ENCODE measurements around the gene CMSS1.

CMSS1 gene

DNA sequence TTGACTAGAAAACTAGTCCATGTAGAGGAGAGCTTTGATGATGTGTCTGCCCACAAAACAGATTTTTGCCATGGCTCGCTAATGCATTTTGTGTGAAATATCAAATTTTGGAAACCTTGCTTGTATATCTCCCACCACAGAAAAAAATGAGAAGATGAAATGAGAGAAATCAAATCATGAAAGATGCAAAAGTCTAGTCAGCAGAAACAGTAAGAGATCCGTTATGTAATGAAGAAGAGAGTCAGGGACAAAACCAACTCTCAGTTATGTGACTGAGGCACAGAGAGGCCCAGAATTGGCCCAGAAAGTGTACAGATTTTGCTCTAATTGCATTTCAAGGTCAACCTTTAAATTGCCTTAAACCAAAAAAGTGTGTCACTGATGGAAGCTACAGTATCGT, 189.7 kb downstream of the CMSS1 start:
- peaks cover 51% of the 10 kb centered on the region for H3K4me1 Mint-ChIP-seq
- no peaks in the 10 kb centered on the region for H3K27me3 Mint-ChIP-seq (ENCODE audit: low read depth)
- TF ChIP-seq, protein P1, sequence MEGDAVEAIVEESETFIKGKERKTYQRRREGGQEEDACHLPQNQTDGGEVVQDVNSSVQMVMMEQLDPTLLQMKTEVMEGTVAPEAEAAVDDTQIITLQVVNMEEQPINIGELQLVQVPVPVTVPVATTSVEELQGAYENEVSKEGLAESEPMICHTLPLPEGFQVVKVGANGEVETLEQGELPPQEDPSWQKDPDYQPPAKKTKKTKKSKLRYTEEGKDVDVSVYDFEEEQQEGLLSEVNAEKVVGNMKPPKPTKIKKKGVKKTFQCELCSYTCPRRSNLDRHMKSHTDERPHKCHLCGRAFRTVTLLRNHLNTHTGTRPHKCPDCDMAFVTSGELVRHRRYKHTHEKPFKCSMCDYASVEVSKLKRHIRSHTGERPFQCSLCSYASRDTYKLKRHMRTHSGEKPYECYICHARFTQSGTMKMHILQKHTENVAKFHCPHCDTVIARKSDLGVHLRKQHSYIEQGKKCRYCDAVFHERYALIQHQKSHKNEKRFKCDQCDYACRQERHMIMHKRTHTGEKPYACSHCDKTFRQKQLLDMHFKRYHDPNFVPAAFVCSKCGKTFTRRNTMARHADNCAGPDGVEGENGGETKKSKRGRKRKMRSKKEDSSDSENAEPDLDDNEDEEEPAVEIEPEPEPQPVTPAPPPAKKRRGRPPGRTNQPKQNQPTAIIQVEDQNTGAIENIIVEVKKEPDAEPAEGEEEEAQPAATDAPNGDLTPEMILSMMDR (IDR thresholded peaks at IDR 0.05; ENCODE audit: unreplicated experiment in 3 of 3): no peak
- no peaks in the 10 kb centered on the region for H3K36me3 Mint-ChIP-seq (ENCODE audit: low read depth)
- H3K27ac Mint-ChIP-seq: peak overlapping the region in 2 of 3 experiments; percentile 65 to 77
- no peaks in the 10 kb centered on the region for H3K9me3 Mint-ChIP-seq
- H3K4me3 Mint-ChIP-seq: no peak overlapping the region

DNA sequence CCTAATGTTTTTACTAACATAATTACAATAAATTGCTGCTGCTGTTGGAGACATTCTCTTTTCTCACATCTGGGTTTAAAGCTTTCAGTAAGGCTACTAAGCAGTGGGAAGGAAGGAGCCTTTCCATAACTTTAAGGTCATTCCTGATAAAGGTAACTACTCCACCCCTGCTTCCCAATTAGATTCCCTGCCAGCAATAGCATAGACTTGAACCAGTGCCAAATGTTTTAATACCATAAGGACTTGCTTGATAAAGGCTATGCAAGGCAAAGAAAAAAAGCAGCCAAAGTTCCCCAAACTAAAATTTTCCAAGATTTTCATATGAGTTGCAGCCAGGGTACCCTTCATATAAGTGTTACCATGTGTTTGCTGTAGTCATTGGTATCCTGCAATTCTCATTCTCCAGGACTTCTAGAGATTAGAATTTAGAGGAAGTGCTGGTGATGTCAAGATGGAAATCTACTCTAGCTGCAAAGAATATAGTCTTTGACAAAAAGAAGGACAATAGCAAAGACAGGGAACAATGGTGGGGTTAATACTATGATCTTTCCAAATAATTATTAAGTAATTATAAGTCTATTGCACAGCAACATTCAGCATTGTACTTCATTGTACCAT, 190.5 kb downstream of the CMSS1 start:
- Mint-ChIP-seq H3K27ac (peak overlapping the region; percentile 59 to 77 (median 65)), H3K27me3 (ENCODE audit: low read depth) (no peaks in the 10 kb centered on the region), H3K4me1 (peaks cover 46% of the 10 kb centered on the region), H3K9me3 (no peaks in the 10 kb centered on the region), H3K4me3 (no peak overlapping the region), H3K36me3 (ENCODE audit: low read depth) (no peaks in the 10 kb centered on the region)
- TF ChIP-seq, protein P1 (IDR thresholded peaks at IDR 0.05; ENCODE audit: unreplicated experiment in 3 of 3): no peak

DNA sequence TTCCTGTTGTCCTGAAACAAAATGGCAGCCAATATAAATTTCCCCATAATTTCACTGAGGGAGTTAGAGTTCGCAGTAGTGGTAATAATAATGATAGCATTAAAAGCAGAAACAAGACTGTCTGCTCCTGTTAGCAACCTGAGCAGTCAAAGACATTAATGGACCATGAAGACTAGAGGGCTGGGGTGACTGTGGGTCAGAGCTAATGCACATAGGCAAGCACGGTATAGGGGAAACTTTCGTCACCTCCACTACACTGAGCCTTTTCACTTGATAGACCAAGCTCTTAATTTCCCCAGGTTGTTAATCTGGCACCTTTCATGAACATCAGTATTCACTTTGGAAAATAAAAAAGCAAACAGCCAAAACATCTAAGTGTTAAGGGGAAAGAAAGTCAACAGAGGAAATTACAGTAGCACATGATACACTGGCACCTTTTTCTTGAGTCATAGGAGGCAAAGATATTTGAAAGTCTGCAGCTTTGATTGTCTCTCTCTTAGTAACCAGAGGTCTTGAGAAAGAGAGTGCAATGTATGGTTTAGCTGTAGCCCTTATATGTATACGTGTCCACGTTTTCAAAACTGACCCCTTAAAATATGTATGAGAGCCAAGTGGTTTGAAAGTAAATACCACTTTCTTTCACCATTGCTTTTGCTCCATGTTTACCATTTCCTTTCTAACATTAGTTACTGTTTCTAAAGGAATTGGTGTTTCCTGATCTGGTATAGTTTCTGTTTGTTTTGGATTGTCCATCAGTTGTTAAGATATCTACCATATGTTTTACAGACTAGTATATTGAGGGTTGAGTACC, 191.8 kb downstream of the CMSS1 start:
- no peaks in the 10 kb centered on the region for H3K9me3 Mint-ChIP-seq
- peak overlapping the region; percentile 19 to 64 (median 43) for H3K27ac Mint-ChIP-seq
- TF ChIP-seq, protein P1 (IDR thresholded peaks at IDR 0.05; ENCODE audit: unreplicated experiment in 3 of 3): no peak
- peaks cover 4% of the 10 kb centered on the region for H3K36me3 Mint-ChIP-seq (ENCODE audit: low read depth)
- H3K27me3 Mint-ChIP-seq (ENCODE audit: low read depth): no peaks in the 10 kb centered on the region
- H3K4me3 Mint-ChIP-seq: no peak overlapping the region
- peaks cover 41% of the 10 kb centered on the region for H3K4me1 Mint-ChIP-seq

DNA sequence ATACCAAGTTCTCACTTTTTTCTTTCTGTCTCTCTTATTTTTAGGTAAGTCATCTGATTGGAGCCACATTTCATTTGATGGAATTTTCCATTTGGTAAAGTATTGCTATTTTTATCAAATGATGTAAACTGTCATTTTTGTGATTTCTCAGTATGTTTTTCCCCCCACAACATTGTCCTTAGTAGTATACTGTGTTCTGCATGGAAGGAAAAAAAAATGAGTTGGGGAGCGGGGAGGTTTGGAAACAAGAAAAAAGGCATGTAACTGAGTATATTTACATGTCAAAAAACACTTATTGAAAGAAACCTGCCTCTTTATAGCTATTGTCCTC, 192.4 kb downstream of the CMSS1 start:
- Mint-ChIP-seq H3K4me1 (peaks cover 35% of the 10 kb centered on the region), H3K27me3 (ENCODE audit: low read depth) (no peaks in the 10 kb centered on the region), H3K27ac (peak overlapping the region; percentile 19 to 64 (median 43)), H3K36me3 (ENCODE audit: low read depth) (peaks cover 7% of the 10 kb centered on the region), H3K4me3 (no peak overlapping the region), H3K9me3 (peaks cover 2% of the 10 kb centered on the region)
- TF ChIP-seq, protein P1 (IDR thresholded peaks at IDR 0.05; ENCODE audit: unreplicated experiment in 3 of 3): no peak

DNA sequence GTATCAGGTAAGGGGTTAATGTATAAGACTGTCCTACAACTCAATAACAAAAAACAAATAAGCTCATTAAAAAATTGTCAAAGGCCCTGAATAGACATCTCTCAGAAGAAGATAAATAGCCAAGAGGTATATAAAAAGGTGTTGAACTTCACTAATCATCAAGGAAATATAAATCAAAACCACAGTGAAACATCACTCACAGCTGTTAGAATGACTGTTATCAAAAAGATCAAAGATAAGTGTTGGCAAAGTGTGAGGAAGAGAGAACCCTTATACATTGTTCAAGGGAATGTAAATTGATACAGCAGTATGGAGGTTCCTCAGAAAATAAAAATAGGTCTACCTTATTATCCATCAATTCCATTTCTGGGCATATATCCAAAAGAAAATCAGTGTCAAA, 201.1 kb downstream of the CMSS1 start:
- H3K4me1 Mint-ChIP-seq: peaks cover 29% of the 10 kb centered on the region
- peaks cover 7% of the 10 kb centered on the region for H3K36me3 Mint-ChIP-seq (ENCODE audit: low read depth)
- no peak overlapping the region for H3K27ac Mint-ChIP-seq
- peaks cover 7% of the 10 kb centered on the region for H3K9me3 Mint-ChIP-seq
- no peak overlapping the region for H3K4me3 Mint-ChIP-seq
- H3K27me3 Mint-ChIP-seq (ENCODE audit: low read depth): no peaks in the 10 kb centered on the region
- TF ChIP-seq, protein P1 (IDR thresholded peaks at IDR 0.05; ENCODE audit: unreplicated experiment in 3 of 3): no peak

Measured in nephron (organoid).